Left forelimb (tissue), 1 donor: ENCODE data around the gene PIK3IP1.
"Not testable (repeated sequence)": the region's sequence is repeated elsewhere in the genome, so short reads cannot be mapped to it uniquely, and the experiment has no call there.

Experiments used
- DNase-seq: peaks from one replicate; pipeline ENCODE4 v3.0.0-alpha.2; 2018; ENCODE audit warnings: low spot score

Gene PIK3IP1

GRCh38 chr22:31248965-31249958, 43.0 kb downstream of the PIK3IP1 start:
- DNase-seq, result no peak

GRCh38 chr22:31248138-31248745, 44.0 kb downstream of the PIK3IP1 start:
- DNase-seq, result peak; percentile 79

GRCh38 chr22:31247726-31248125, 44.6 kb downstream of the PIK3IP1 start:
- DNase-seq, result no peak

- no peak for DNase-seq
Observed at GRCh38 chr22:31246687-31247086, 45.6 kb downstream of the PIK3IP1 start.

- not testable (repeated sequence) for DNase-seq
Observed at GRCh38 chr22:31245998-31246397, 46.3 kb downstream of the PIK3IP1 start.

GRCh38 chr22:31244943-31245451, 47.3 kb downstream of the PIK3IP1 start:
- DNase-seq, result no peak

GRCh38 chr22:31244046-31244942, 48.0 kb downstream of the PIK3IP1 start:
- DNase-seq, result no peak

GRCh38 chr22:31243339-31244045, 48.8 kb downstream of the PIK3IP1 start:
- no peak for DNase-seq

GRCh38 chr22:31241936-31242335, 50.4 kb downstream of the PIK3IP1 start:
- DNase-seq, result no peak

- no peak for DNase-seq
Observed at GRCh38 chr22:31241200-31241599, 51.1 kb downstream of the PIK3IP1 start.

- DNase-seq, result no peak
Observed at GRCh38 chr22:31239771-31240370, 52.4 kb downstream of the PIK3IP1 start.

- DNase-seq, result no peak
Observed at GRCh38 chr22:31238057-31238456, 54.2 kb downstream of the PIK3IP1 start.

- not testable (repeated sequence) for DNase-seq
Observed at GRCh38 chr22:31236044-31236443, 56.2 kb downstream of the PIK3IP1 start.

- no peak for DNase-seq
Observed at GRCh38 chr22:31235081-31235480, 57.2 kb downstream of the PIK3IP1 start.

GRCh38 chr22:31233001-31233400, 59.3 kb downstream of the PIK3IP1 start:
- no peak for DNase-seq
